Mucosa of rectum (tissue), 2 donors: Measurements from ENCODE around the gene DUXB.

Source experiments
- H3K27ac ChIP-seq, 2 donors: one replicate each; pipeline ENCODE4 v1.7.0; 2013; ENCODE audit warnings: inconsistent platforms in 2 of 2, low read depth in 2 of 2, low read length in 2 of 2
- H3K27me3 ChIP-seq, 2 donors: one replicate each; pipeline ENCODE4 v1.7.0; 2013; ENCODE audit warnings: low read length in 2 of 2; ENCODE audit not compliant: control insufficient read depth in 2 of 2, insufficient read depth in 2 of 2
- H3K36me3 ChIP-seq, 2 donors: one replicate each; pipeline ENCODE4 v1.7.0; 2013; ENCODE audit warnings: low read length in 2 of 2; ENCODE audit not compliant: control insufficient read depth in 2 of 2, insufficient read depth in 2 of 2
- H3K4me1 ChIP-seq, 2 donors: one replicate each; pipeline ENCODE4 v1.7.0; 2013; ENCODE audit warnings: low read length in 2 of 2, mild to moderate bottlenecking in 1 of 2; ENCODE audit not compliant: control insufficient read depth in 2 of 2, insufficient read depth in 2 of 2
- H3K4me3 ChIP-seq, 2 donors: one replicate each; pipeline ENCODE4 v1.7.0; 2013; ENCODE audit warnings: low read length in 2 of 2
- H3K9ac ChIP-seq, 2 donors: one replicate each; pipeline ENCODE4 v1.7.0; 2013; ENCODE audit warnings: low read length in 2 of 2, low read depth in 1 of 2, mild to moderate bottlenecking in 1 of 2
- H3K9me3 ChIP-seq, 2 donors: one replicate each; pipeline ENCODE4 v1.7.0; 2013; ENCODE audit warnings: low read length in 2 of 2; ENCODE audit not compliant: control insufficient read depth in 2 of 2
- donor health status: healthy.
- donor health status: Normal muscosa, but diverticular disease.

Gene DUXB

GRCh38 chr16:75667503-75667902 lies 33.8 kb downstream of the DUXB start:
- no peak overlapping the region for H3K27ac ChIP-seq
- no peaks in the 10 kb centered on the region for H3K4me1 ChIP-seq
- H3K36me3 ChIP-seq = no peaks in the 10 kb centered on the region
- no peaks in the 10 kb centered on the region for H3K27me3 ChIP-seq
- no peaks in the 10 kb centered on the region for H3K9me3 ChIP-seq
- no peak overlapping the region for H3K9ac ChIP-seq
- H3K4me3 ChIP-seq = no peak overlapping the region

- H3K27ac ChIP-seq = no peak overlapping the region
- H3K9ac ChIP-seq = no peak overlapping the region
These were observed 40.4 kb downstream of the DUXB start for GRCh38 chr16:75660726-75661302.

GRCh38 chr16:75660321-75660720 lies 40.9 kb downstream of the DUXB start:
- Histone ChIP-seq H3K4me1 (no peaks in the 10 kb centered on the region), H3K4me3 (no peak overlapping the region), H3K36me3 (peaks cover 25 to 44% of the 10 kb centered on the region in 2 donors), H3K9me3 (no peaks in the 10 kb centered on the region), H3K9ac (no peak overlapping the region), H3K27ac (no peak overlapping the region), H3K27me3 (no peaks in the 10 kb centered on the region)

More at GRCh38 chr16:75660726-75661302, 40.4 kb downstream of the DUXB start:
- Histone ChIP-seq H3K36me3 (peaks cover 20 to 39% of the 10 kb centered on the region in 2 donors), H3K4me1 (no peaks in the 10 kb centered on the region), H3K4me3 (no peak overlapping the region), H3K27me3 (no peaks in the 10 kb centered on the region), H3K9me3 (no peaks in the 10 kb centered on the region)

- peaks cover 33 to 55% of the 10 kb centered on the region in 2 donors for H3K36me3 ChIP-seq
- H3K4me3 ChIP-seq = no peak overlapping the region
- no peak overlapping the region for H3K27ac ChIP-seq
- H3K27me3 ChIP-seq = no peaks in the 10 kb centered on the region
- no peak overlapping the region for H3K9ac ChIP-seq
- no peaks in the 10 kb centered on the region for H3K9me3 ChIP-seq
- H3K4me1 ChIP-seq = no peaks in the 10 kb centered on the region
These were observed 43.1 kb downstream of the DUXB start for GRCh38 chr16:75658175-75658574.

GRCh38 chr16:75653922-75654321 lies 47.3 kb downstream of the DUXB start:
- no peaks in the 10 kb centered on the region for H3K27me3 ChIP-seq
- H3K9me3 ChIP-seq = no peaks in the 10 kb centered on the region
- H3K36me3 ChIP-seq = peaks cover 33 to 41% of the 10 kb centered on the region in 2 donors
- H3K4me1 ChIP-seq = peaks cover 4 to 9% of the 10 kb centered on the region in 2 donors
- no peak overlapping the region for H3K27ac ChIP-seq
- no peak overlapping the region for H3K4me3 ChIP-seq
- no peak overlapping the region for H3K9ac ChIP-seq

GRCh38 chr16:75648265-75649076 lies 52.8 kb downstream of the DUXB start:
- H3K4me3 ChIP-seq = peak overlapping the region; percentile 97 to 99
- peak overlapping the region; percentile 98 for H3K27ac ChIP-seq
- H3K9me3 ChIP-seq = no peaks in the 10 kb centered on the region
- peaks cover 24 to 26% of the 10 kb centered on the region in 2 donors for H3K4me1 ChIP-seq
- peak overlapping the region; percentile 97 to 99 for H3K9ac ChIP-seq
- H3K36me3 ChIP-seq = peaks cover 10 to 14% of the 10 kb centered on the region in 2 donors
- H3K27me3 ChIP-seq = no peaks in the 10 kb centered on the region

GRCh38 chr16:75647492-75648264 lies 53.6 kb downstream of the DUXB start, which contains the start of the genes KARS1 and TERF2IP:
Gene KARS1, minus strand, starts transcription at chr16:75647665. Its CDS starts 26 bp downstream, at chr16:75647639.
Gene TERF2IP, plus strand, starts transcription at chr16:75647773. Its CDS starts 110 bp downstream, at chr16:75647883.
- H3K27ac ChIP-seq = peak within 1 kb of the TSS; percentile 98
- H3K9ac ChIP-seq = peak within 1 kb of the TSS; percentile 97 to 99
- H3K27me3 ChIP-seq = no peaks in the 10 kb centered on the region
- H3K4me1 ChIP-seq = peaks cover 24 to 26% of the 10 kb centered on the region in 2 donors
- peak within 1 kb of the TSS; percentile 97 to 99 for H3K4me3 ChIP-seq
- H3K36me3 ChIP-seq = peaks cover 10 to 18% of the 10 kb centered on the region in 2 donors
- H3K9me3 ChIP-seq = no peaks in the 10 kb centered on the region

GRCh38 chr16:75647112-75647491 lies 54.2 kb downstream of the DUXB start:
- no peaks in the 10 kb centered on the region for H3K27me3 ChIP-seq
- peak overlapping the region; percentile 98 for H3K27ac ChIP-seq
- peak overlapping the region; percentile 97 to 99 for H3K4me3 ChIP-seq
- H3K9me3 ChIP-seq = no peaks in the 10 kb centered on the region
- peaks cover 16 to 21% of the 10 kb centered on the region in 2 donors for H3K36me3 ChIP-seq
- H3K4me1 ChIP-seq = peaks cover 24 to 25% of the 10 kb centered on the region in 2 donors
- peak overlapping the region; percentile 97 to 99 for H3K9ac ChIP-seq

GRCh38 chr16:75644240-75645012 lies 56.8 kb downstream of the DUXB start:
- Histone ChIP-seq H3K4me1 (peaks cover 17 to 20% of the 10 kb centered on the region in 2 donors), H3K36me3 (peaks cover 38 to 40% of the 10 kb centered on the region in 2 donors), H3K9me3 (no peaks in the 10 kb centered on the region)

More at GRCh38 chr16:75644240-75645012, 56.8 kb downstream of the DUXB start:
- no peak overlapping the region for H3K9ac ChIP-seq
- no peak overlapping the region for H3K27ac ChIP-seq
- no peak overlapping the region for H3K4me3 ChIP-seq
- no peaks in the 10 kb centered on the region for H3K27me3 ChIP-seq
